ENCODE measurements around the gene EIF4H.
A peak's percentile ranks its signal among the peaks of the same experiment; 100 is the strongest.
"Not testable (repeated sequence)": the region's sequence is repeated elsewhere in the genome, so short reads cannot be mapped to it uniquely, and the experiment has no call there.

Gene EIF4H

DNA sequence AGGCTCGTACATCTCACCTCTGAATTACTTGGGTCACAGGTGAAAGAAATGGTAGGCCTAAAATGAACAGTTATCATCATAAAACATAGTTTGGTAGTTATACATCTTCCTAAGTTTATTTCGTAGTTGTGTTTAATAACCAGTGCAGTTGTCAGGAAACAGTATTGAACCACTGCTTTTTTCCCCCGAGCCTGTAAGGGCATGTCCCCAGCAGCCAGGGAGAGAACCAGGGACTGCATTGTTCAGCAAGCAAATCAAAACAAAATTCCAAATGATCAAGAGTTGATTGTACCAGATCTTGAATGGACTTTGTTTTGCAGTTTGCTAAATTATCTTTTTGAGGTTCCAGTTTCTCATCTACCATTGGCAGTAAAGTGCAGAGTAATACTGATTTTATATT lies 2.4 kb downstream of the EIF4H start:
- DNase-seq, result no peak

- no peak for DNase-seq
Observed at GRCh38 chr7:74178632-74179031, 4.5 kb downstream of the EIF4H start.

- DNase-seq, result no peak
Observed at GRCh38 chr7:74179935-74180604, 5.9 kb downstream of the EIF4H start.

DNA sequence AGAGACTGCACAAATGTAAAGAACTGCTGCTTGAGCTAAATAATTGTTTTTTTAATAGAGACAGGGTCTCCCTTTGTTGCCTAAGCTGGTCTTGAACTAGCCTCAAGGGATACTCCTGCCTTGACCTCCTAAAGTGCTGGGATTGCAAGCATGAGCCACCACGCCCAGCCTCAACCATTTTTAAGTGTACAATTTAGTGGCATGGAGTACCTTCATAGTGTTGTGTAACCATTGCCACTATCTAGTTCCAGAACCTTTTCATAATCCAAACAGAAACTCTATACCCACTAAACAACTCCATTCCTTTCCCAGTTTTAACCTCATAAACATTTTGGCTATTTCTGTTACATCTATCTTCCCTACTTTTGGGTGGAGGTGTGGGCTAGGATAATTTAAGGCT lies 6.7 kb downstream of the EIF4H start:
- no peak for DNase-seq

GRCh38 chr7:74181821-74182220 lies 7.7 kb downstream of the EIF4H start:
- no peak for DNase-seq

- no peak for DNase-seq
Observed at GRCh38 chr7:74182453-74183090, 8.4 kb downstream of the EIF4H start.

- DNase-seq, result no peak
Observed at GRCh38 chr7:74183142-74183541, 9.0 kb downstream of the EIF4H start.

DNA sequence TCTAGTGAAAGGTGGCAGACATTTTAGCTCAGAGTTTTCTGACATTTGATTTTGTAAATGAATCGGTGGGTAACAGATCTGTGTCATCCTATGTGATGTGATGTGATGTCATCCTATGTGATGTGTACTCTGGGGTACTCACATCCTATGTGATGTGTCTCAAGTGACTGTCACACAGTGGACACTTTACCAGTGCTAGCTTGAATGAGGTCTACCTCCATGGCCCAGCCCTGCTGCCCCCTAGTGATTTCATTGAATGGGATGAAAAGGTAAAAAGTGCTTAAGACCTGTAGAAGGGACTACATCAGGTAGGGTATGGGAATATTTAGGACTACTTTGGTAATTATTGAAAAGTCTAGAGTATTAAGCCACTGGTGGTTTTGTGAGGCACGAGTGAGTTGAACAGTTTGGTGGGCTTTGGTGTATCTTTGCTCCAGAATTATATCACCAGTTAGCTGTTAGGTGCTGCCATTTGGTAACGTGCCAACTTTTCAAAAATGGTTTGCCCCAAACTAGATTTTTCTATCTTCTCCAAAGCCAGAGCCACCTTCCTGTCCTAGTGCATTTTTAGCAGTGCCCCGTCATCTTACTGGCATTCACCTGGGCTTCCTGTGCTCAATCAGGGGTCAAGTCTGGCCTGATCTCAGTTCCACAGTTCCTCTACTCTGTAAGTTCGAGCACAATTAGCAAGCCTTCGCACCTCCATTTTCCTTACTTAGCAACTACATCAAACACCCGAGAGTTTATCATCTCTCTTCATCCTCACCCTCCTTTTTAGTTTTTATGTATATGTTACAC lies 9.7 kb downstream of the EIF4H start:
- DNase-seq, result peak; percentile 6

DNA sequence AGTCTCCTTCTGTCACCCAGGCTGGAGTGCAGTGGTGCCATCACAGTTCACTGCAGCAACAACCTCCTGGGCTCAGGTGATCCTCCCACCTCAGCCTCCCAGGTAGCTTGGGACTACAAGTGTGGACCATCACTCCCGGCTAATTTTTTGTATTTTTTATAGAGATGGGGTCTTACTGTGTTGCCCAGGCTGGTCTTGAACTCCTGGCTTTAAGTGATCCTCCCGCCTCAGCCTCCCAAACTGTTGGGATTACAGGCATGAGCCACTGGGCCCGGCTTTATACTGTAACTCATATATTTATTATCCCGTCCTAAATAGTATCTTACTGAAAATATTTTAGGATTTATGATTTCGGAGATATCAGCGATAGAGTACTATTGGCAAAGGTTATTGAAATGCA lies 10.9 kb downstream of the EIF4H start:
- no peak for DNase-seq

DNA sequence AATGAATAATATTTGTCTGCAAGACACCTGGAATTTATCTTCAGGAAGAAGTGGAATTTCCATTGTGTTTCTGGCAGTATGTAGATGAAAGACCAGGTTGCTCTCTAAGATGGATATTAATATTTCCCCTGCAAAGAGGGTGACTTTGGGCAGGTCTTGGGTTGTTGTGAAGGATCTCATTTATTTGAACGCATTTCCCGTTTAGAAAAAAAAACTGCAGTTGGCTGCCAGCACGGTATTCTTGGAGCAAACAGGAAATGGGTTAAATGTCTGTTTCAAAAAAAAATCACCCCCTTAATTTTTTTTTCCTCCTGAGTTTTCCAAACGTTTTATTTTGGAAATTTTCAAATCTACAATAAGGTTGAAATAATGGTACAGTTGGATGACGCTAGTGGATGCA lies 11.5 kb downstream of the EIF4H start:
- no peak for DNase-seq

- DNase-seq, result no peak
Observed at GRCh38 chr7:74187915-74188675, 13.9 kb downstream of the EIF4H start.

DNA sequence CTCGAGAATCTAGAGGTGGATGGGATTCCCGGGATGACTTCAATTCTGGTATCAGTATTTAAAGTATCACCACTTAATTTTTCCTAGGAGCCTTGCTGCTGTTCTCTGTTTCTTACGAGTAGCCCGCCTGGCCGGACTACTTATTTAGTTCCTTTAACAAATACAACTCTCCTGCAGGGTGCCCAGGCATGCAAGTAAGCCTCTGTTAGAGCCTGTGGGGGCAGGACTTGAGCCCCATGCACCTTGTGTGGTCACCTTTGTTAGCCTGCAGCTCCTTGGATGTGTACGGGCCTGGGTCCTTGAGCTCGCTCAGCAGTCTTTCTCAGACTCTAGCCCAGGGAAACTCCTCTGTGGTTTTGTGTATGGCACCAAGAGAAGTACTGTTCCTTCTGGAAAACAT lies 16.1 kb downstream of the EIF4H start:
- no peak for DNase-seq

- no peak for DNase-seq
Observed at GRCh38 chr7:74191231-74191630, 17.1 kb downstream of the EIF4H start.

DNA sequence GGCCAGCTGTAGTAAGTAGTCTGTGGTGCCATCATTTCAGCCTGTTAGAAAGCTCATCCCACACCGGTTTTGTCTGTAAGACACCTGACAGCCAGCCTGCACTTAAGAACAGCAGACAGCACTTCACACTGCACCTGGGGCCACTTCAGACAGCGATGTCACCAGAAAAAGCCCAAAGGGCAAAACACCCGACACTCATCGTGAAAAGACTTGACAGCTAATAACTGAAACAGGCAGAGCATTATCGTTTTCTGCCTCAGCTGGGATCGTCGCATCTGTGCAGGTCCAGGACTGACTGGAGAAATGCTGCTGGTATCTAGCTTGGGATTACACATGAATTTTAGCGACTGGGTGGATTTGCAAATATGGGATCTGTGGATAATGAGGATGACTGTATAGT lies 18.9 kb downstream of the EIF4H start:
- DNase-seq, result no peak

DNA sequence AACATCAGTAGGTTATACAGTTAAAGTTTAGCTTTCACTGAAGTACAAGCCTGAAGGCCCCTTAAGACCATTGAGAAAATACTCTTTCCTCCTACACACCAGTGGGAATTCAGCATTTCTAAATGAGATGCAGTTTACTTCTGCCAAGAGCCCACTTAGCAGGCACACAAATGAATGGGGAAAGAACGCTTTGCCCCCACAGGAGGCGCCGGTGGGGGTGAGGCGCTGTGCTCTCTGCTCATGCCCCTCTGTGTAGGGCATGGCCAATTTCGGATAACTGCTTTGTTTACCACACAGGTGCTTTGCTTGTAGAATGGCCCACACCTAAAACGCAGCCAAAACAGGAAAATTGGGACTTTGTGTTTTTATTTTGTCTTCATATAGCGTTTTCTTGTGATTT lies 19.8 kb downstream of the EIF4H start:
- DNase-seq, result no peak

DNA sequence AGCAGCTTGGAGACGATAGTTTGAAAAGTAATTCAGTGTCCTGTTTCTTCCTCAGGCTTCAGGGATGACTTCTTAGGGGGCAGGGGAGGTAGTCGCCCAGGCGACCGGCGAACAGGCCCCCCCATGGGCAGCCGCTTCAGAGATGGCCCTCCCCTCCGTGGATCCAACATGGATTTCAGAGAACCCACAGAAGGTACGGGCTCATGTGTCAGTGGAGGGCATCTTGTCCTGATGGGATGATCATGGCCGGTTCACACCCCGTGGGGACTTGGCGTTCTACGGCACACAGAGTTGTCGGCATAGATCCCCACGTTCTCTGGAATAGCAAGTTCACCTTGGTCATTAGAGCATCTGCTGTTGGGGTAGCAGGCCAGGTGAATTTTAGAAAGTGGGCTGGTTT lies 20.5 kb downstream of the EIF4H start:
- DNase-seq, result no peak

GRCh38 chr7:74195139-74195860 lies 21.1 kb downstream of the EIF4H start:
- DNase-seq, result not testable (repeated sequence)

GRCh38 chr7:74195968-74196654 lies 22.0 kb downstream of the EIF4H start:
- not testable (repeated sequence) for DNase-seq

DNA sequence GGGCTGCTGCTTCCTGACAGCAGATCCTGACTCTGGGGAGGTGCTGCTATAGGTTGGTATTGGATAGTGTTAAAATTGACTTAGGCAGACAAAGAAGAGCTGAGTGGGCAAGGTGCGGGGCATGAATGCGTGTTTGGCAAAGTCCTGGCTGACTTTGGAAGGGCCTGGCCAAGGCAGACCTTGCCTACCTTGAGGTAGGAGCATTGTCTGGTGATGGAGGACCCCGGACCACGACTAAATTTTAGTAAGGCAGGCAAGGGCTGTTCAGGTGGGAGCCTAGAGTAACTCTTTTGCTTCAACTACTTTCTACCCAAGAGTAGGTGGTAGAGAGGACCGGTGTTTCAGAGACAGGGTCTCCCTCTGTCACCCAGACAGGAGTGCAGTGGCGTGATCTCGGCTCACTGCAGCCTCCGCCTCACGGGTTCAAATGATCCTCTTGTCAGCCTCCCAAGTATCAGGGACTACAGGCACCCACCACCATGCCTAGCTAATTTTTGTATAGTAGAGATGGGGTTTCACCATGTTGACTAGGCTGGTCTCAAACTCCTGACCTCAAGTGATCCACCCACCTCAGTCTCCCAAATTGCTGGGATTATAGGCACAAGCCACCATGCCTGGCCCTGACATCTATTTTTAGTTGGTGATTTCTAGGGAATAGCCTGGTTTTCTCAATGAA lies 23.4 kb downstream of the EIF4H start:
- DNase-seq, result no peak

DNA sequence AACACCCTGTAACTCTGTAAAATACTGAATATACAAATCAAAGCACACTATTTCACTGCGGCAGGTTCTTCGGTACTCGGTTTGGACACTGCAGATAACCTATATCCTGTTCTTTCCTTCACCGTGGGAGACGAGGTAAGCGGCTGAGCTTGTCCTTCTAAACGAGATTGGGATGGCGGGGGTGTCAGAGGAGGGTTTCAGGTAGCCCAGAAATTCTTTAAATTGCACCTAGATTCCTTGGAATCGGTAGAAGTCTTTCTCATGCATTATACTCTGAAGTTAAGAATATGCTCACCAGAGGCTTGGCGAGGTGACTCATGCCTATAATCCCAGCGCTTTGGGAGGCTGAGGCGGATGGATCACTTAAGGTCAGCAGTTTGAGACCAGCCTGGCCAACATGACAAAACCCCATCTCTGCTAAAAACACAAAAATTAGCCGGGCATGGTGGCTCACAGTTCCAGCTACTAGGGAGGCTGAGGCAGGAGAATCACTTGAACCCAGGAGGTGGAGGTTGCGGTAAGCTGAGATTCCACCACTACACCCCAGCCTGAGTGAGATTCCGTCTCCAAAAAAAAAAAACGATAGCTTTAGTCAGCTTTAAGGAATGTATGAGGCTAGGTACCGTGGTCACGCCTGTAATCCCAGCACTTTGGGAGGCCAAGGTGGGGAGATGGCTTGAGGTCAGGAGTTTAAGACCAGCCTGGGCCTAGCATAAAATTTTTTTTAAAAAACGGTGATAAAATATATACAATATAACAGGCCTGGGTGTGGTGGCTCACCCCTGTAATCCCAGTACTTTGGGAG lies 25.6 kb downstream of the EIF4H start:
- DNase-seq, result no peak
